Liver (tissue), 9 donors: ENCODE data around the gene SLC9A2. TPM values are rescaled to one million over a fixed set of nuclear protein-coding genes. Genes with fewer than 3 reads are reported as not detected.

Experiments used
- DNase-seq: peaks from one replicate; pipeline ENCODE4 v3.0.0-alpha.2; 2017; ENCODE audit warnings: low spot score
- H3K27ac ChIP-seq, 2 donors: one replicate each; pipeline ENCODE4 v1.7.0; 2013; ENCODE audit warnings: inconsistent platforms in 2 of 2, low read length in 2 of 2, control low read depth in 1 of 2, low read depth in 1 of 2, mild to moderate bottlenecking in 1 of 2
- H3K27me3 ChIP-seq, 4 donors: one replicate each; pipeline versions ENCODE4 v1.6.1 to v1.7.0; 2013; ENCODE audit warnings: low read length in 3 of 4, inconsistent platforms in 1 of 4, mild to moderate bottlenecking in 1 of 4, moderate library complexity in 1 of 4; ENCODE audit not compliant: control insufficient read depth in 4 of 4, insufficient read depth in 4 of 4
- H3K36me3 ChIP-seq, 4 donors: one replicate each; pipeline versions ENCODE4 v1.6.1 to v1.7.0; 2013; ENCODE audit warnings: low read length in 3 of 4, mild to moderate bottlenecking in 3 of 4, low read depth in 1 of 4, moderate library complexity in 1 of 4; ENCODE audit not compliant: control insufficient read depth in 4 of 4, insufficient read depth in 3 of 4
- H3K4me1 ChIP-seq, 4 donors: one replicate each; pipeline versions ENCODE4 v1.6.1 to v1.7.0; 2013; ENCODE audit warnings: low read length in 3 of 4, mild to moderate bottlenecking in 3 of 4, moderate library complexity in 1 of 4; ENCODE audit not compliant: control insufficient read depth in 4 of 4, insufficient read depth in 4 of 4
- H3K4me3 ChIP-seq, 3 donors: one replicate each; pipeline versions ENCODE4 v1.6.1 to v1.7.0; 2013; ENCODE audit warnings: low read length in 3 of 3, control low read depth in 1 of 3, low read depth in 1 of 3, mild to moderate bottlenecking in 1 of 3
- H3K9ac ChIP-seq, 2 donors: one replicate each; pipeline ENCODE4 v1.7.0; 2013; ENCODE audit warnings: low read length in 2 of 2, mild to moderate bottlenecking in 2 of 2, moderate library complexity in 2 of 2, control low read depth in 1 of 2, low read depth in 1 of 2
- H3K9me3 ChIP-seq, 4 donors: one replicate each; pipeline versions ENCODE4 v1.6.1 to v1.7.0; 2013; ENCODE audit warnings: low read length in 3 of 4; ENCODE audit not compliant: control insufficient read depth in 4 of 4
- ATF3 ChIP-seq: IDR thresholded peaks from 2 replicates; pipeline ENCODE4 v1.6.1; 2016; ENCODE audit warnings: antibody characterized with exemption
- CTCF ChIP-seq: fragments of 150-350 bp; IDR thresholded peaks from 2 replicates; pipeline ENCODE4 v1.5.1; 2017; ENCODE audit warnings: improper control_type of control experiment, low read depth, low read length; ENCODE audit not compliant: missing input control
- EGR1 ChIP-seq, 2 donors: IDR thresholded peaks; 2 replicates each; pipeline ENCODE4 v1.6.1; 2016 to 2018; ENCODE audit warnings: antibody characterized with exemption in 2 of 2, low read depth in 2 of 2
- JUND ChIP-seq, 2 donors: IDR thresholded peaks; 2 replicates each; pipeline ENCODE4 v1.6.1; 2016; ENCODE audit warnings: antibody characterized with exemption in 2 of 2
- MAX ChIP-seq: IDR thresholded peaks from 2 replicates; pipeline ENCODE4 v1.6.1; 2016; ENCODE audit warnings: antibody characterized with exemption
- NR2F2 ChIP-seq: IDR thresholded peaks from 2 replicates; pipeline ENCODE4 v1.6.1; 2016; ENCODE audit warnings: antibody characterized with exemption
- RAD21 ChIP-seq, 2 donors: IDR thresholded peaks; 2 replicates each; pipeline ENCODE4 v1.6.1; 2016; ENCODE audit warnings: antibody characterized with exemption in 2 of 2, mild to moderate bottlenecking in 2 of 2
- REST ChIP-seq: IDR thresholded peaks from 2 replicates; pipeline ENCODE4 v1.6.1; 2016; ENCODE audit warnings: antibody characterized with exemption, mild to moderate bottlenecking
- RXRA ChIP-seq, 2 donors: IDR thresholded peaks; 2 replicates each; pipeline ENCODE4 v1.6.1; 2017 to 2018; ENCODE audit warnings: antibody characterized with exemption in 2 of 2, mild to moderate bottlenecking in 1 of 2
- SP1 ChIP-seq: IDR thresholded peaks from 2 replicates; pipeline ENCODE4 v1.6.1; 2018; ENCODE audit warnings: antibody characterized with exemption, mild to moderate bottlenecking
- ZBTB33 ChIP-seq: IDR thresholded peaks from 2 replicates; pipeline ENCODE4 v1.6.1; 2016; ENCODE audit warnings: antibody characterized with exemption
- WGBS: extraction: QIAGEN DNeasy Blood & Tissue Kit; methylation state at CpG from one replicate; pipeline ENCODE4 v1.1.7; 2013; 5-methylcytosine and 5-hydroxymethylcytosine counted together
- polyA plus RNA-seq, 2 donors: library from polyadenylated mRNA; stranded (reverse) in 1 of 2; unstranded in 1 of 2; fragments of 200-250 nt in 1 of 2; fragments of >200 nt in 1 of 2; fragmentation: Nextera tagmentation in 1 of 2; extraction: Ambion mirVana in 1 of 2; gene quantifications; one replicate each; pipeline versions ENCODE4 v1.2.1 to v1.2.3, GENCODE V29; 2013 to 2015
- total RNA-seq, 2 donors: library from RNA; depleted of rRNA; stranded (reverse); fragments of >200 nt; gene quantifications; one replicate each; pipeline ENCODE4 v1.2.3, GENCODE V29; 2014
- donor health status: healthy.
- donor health status: healthy.
- donor health status: healthy.
- donor health status: healthy.
- donor health status: healthy.

SLC9A2 gene
- total and polyA plus RNA-seq, 4 donors, result under 0.01 to 0.05 (median 0.01) TPM; not detected in 1

- no peak for DNase-seq
- peaks cover 0 to 2% (median 0%) of the 10 kb centered on the region in 4 donors for H3K27me3 ChIP-seq
- H3K4me1 ChIP-seq, result no peaks in the 10 kb centered on the region
- TF ChIP-seq RXRA (IDR thresholded peaks at IDR 0.05), result peak in 1 of 2 donors; percentile 8
- no peak for TF ChIP-seq NR2F2
- no peak overlapping the region for H3K9ac ChIP-seq
- no peaks in the 10 kb centered on the region for H3K9me3 ChIP-seq
- H3K4me3 ChIP-seq, result no peak overlapping the region
- 36% methylated on average over 3 of the region's 3 CpGs for WGBS
- H3K36me3 ChIP-seq, result no peaks in the 10 kb centered on the region
- H3K27ac ChIP-seq, result no peak overlapping the region
Observed at GRCh38 chr2:102591491-102592045, 27.8 kb upstream of the SLC9A2 start.

GRCh38 chr2:102592601-102593000 lies 26.8 kb upstream of the SLC9A2 start:
- no peak overlapping the region for H3K9ac ChIP-seq
- H3K27ac ChIP-seq, result no peak overlapping the region
- TF ChIP-seq EGR1 (IDR thresholded peaks at IDR 0.05; ENCODE audit: low read depth in 2 of 2), result no peak
- TF ChIP-seq RAD21 (IDR thresholded peaks at IDR 0.05), result peak; percentile 37 to 63
- TF ChIP-seq REST, result no peak
- TF ChIP-seq ATF3, result no peak
- peak; percentile 20 for TF ChIP-seq CTCF
- no peak for TF ChIP-seq MAX
- no peak for TF ChIP-seq JUND (IDR thresholded peaks at IDR 0.05)
- no peak for TF ChIP-seq RXRA (IDR thresholded peaks at IDR 0.05)
- TF ChIP-seq SP1, result no peak
- peaks cover 0 to 2% (median 0%) of the 10 kb centered on the region in 4 donors for H3K27me3 ChIP-seq
- H3K36me3 ChIP-seq, result no peaks in the 10 kb centered on the region
- H3K4me3 ChIP-seq, result no peak overlapping the region
- DNase-seq, result no peak
- 93% methylated on average over 2 of the region's 2 CpGs for WGBS
- no peaks in the 10 kb centered on the region for H3K4me1 ChIP-seq
- no peaks in the 10 kb centered on the region for H3K9me3 ChIP-seq

- Histone ChIP-seq H3K27me3 (peaks cover 0 to 2% (median 0%) of the 10 kb centered on the region in 4 donors), H3K27ac (no peak overlapping the region), H3K4me1 (no peaks in the 10 kb centered on the region), H3K4me3 (no peak overlapping the region), H3K36me3 (no peaks in the 10 kb centered on the region), H3K9me3 (no peaks in the 10 kb centered on the region), H3K9ac (no peak overlapping the region)
- 42% methylated on average over 3 of the region's 3 CpGs for WGBS
- DNase-seq, result no peak
- TF ChIP-seq SP1 (no peak), ZBTB33 (no peak), ATF3 (no peak)
Observed at GRCh38 chr2:102593516-102593915, 25.8 kb upstream of the SLC9A2 start.
